ENCODE measurements around the gene FGFRL1.

The FGFRL1 gene, protein sequence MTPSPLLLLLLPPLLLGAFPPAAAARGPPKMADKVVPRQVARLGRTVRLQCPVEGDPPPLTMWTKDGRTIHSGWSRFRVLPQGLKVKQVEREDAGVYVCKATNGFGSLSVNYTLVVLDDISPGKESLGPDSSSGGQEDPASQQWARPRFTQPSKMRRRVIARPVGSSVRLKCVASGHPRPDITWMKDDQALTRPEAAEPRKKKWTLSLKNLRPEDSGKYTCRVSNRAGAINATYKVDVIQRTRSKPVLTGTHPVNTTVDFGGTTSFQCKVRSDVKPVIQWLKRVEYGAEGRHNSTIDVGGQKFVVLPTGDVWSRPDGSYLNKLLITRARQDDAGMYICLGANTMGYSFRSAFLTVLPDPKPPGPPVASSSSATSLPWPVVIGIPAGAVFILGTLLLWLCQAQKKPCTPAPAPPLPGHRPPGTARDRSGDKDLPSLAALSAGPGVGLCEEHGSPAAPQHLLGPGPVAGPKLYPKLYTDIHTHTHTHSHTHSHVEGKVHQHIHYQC

GRCh38 chr4:1011022-1011665 is at the start of gene FGFRL1:
Gene FGFRL1, plus strand, starts transcription at chr4:1011626. Its CDS starts 860 bp downstream, at chr4:1012486.
- DNase-seq (ENCODE audit: low read depth, low spot score): peak; percentile 34

DNA sequence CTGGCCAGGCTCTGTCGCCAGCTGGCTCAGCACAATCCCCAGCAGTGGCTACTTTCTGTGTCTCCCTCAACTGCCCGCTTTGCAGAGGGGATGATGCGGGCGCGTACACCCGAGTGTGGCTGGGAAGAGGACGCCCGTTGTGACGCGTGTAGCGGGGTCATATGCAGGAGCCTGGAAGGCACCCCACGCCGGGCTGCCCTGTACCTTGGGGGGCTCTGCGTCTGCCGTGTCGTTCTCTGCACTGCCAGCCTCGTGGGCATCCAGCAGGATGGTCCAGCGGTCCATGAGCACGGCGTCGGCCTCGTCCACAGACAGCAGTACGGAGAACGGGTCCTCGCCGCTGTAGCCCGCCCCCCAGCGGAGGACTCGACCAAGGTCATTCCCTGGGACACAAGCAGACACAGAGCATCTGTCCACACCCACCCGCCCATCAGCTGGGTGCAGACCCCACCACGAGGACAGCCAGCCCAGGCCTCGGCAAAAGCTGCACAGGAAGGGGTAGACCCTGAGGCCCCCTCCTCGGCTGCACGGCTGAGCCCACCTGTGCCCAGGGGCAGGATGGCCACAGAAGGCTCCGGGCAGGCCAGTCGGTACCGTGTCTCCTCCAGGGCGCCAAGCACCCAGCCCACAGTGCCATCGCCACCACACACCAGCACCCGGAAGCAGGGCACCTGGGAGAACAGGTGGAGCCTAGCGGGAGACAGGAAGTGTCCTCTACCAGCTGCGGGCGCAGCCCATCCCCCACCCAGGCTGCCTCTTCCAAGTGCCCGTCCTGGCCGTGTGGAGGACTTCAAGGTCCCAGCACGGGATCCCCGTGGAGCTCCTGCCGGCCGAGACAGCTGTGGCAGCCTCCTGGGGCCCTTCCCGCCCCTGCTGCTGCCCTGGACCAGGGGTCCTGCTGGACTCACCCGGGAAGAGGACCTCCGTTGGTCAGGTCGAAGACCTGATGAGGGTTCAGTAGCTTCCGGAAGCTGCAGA is 48.9 kb upstream of the FGFRL1 start:
- DNase-seq (ENCODE audit: low read depth, low spot score): no peak
- H3K27ac ChIP-seq: no peak overlapping the region

More at GRCh38 chr4:1011022-1011665, at the start of gene FGFRL1:
- H3K27ac ChIP-seq: peak within 1 kb of the TSS; percentile 95

DNA sequence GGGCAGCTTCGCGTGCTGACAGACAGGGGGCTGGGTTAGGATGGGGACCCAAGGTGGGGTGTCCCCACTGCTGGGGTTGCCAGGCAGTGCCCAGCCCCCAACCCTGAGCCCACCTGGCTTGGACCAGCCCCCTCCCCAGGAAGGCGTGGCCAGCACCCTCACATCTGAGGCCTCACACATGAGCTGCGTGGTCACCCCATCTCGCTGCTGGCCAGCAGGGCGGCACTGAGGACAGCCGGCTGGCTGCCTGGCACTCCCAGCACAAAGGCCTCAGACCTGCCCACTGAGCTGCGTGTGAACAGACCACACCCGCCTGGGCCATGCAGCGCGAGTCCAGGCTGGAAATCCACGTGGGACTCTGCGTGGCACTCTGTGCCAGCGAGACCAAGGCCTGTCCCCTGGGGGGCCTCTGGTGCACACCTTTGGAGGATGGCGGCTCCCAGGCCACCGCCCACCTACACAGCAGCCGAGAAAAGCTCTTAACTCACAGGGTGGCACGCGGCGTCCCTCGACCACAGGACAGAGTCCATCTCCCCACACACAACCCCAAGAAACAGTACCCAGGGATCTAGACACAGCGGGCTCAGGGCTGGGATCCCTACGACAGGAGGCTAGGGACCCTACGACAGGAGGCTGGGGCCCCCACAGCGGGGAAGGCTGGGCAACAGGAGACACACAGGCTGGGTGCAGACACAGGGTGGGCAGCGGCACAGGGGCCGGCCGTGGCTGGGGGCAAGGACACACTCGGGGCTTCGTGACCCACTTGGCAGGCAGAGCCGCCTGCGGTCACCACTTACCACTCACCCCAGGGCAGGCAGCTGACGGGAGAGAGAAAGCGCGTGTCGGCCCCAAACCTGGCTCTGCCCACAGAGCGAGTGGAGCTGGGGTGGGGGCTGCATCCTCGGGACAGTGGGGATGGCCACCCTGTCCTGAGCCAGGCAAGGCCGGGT is 47.9 kb upstream of the FGFRL1 start:
- no peak for DNase-seq (ENCODE audit: low read depth, low spot score)
- no peak overlapping the region for H3K27ac ChIP-seq

DNA sequence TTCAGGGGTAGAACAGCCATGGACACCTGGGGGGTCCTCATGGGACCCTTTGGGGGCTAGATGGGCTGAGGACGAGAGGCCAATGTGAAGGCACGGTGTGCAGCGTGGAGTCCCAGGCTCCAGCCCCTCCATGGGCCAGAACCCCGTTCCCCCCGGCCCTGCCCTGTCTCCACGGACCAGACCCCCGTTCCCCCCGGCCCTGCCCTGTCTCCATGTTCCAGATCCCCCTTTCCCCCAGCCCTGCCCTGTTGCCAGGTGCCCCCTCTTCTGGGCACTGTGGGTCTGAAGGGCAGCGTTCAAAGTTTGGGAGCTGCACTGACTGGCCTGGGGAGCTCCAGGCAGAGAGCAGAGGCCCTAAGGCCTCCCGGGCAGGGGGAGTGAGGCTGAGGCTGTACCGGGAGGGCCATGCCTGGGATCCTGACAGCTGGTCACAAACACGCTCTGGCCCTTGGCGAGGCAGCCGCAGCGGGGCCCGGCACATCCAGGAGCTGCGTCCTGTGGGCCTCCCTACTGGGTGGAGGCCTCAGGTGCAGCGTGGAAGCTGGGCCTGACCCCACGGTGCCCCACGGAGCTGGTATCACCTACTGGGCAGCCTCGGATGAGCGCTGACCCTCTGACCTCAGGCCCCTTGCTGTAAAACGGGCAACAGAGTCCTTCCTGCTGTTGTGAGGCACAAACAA is 46.9 kb upstream of the FGFRL1 start:
- DNase-seq (ENCODE audit: low read depth, low spot score): no peak
- H3K27ac ChIP-seq: no peak overlapping the region

GRCh38 chr4:965048-965765 is 46.2 kb upstream of the FGFRL1 start:
- H3K27ac ChIP-seq: no peak overlapping the region
- no peak for DNase-seq (ENCODE audit: low read depth, low spot score)

DNA sequence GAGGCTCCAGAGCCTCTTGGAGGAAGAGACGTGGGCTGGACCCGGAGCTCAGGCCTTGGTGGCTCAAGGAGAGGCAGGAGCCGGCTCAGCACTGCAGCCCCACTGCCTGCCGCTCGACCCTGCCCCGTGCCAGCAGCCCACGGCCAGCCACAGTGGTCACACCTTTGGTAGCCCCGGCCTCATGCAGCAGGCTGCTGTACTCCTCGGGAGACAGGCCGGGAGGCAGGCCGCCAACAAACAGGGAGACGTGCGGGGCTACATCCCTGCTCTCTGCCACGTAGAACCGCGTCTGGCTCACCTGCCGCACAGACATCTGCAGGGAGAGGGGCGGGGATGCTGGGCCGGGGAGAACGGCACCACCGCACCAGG is 45.7 kb upstream of the FGFRL1 start:
- DNase-seq (ENCODE audit: low read depth, low spot score): no peak

DNA sequence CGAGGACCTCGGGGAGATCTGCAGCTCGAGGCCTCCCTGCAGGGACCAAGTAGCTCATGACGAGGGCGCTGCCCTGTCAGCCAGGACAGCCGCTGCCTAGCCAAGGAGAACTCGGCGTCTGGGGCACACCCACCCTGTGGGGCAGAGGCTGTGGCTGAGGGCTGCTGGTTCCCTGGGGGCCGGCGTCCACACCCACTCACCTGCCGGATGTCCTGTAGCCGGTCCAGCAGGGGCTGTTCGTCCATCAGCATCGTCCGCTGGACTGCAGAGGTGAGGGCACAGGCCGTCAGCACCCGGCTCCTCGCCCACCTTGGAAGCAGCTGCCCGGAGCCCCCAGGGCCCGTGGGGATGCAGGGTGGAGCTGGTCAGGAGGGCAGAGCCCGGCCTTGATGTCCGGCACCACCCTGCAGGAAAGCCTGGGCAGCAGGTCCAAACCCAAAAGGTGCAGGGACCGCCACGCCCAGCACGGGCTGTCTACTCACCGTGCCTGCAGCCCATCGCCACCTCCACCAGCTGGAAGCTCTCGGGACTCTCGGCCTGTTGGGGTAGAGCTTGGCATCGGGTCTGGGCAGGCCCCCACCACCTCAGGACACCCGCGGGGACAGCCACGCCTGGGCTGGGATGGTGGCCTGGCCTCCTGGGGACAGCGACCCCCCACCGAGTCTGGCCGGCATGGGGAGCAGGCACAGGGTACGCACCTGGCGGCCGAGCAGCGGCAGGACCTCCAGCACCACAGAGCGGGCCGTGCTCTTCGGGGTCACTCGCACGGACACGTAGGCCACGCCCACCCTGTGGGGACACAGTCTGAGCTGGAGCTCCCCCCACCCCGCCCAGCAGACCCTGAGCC is 44.9 kb upstream of the FGFRL1 start:
- no peak overlapping the region for H3K27ac ChIP-seq
- no peak for DNase-seq (ENCODE audit: low read depth, low spot score)

More for the DNA sequence above, 45.7 kb upstream of the FGFRL1 start:
- H3K27ac ChIP-seq: no peak overlapping the region

GRCh38 chr4:967113-968104 is 44.0 kb upstream of the FGFRL1 start:
- H3K27ac ChIP-seq: no peak overlapping the region
- DNase-seq (ENCODE audit: low read depth, low spot score): no peak

GRCh38 chr4:968221-968620 is 43.2 kb upstream of the FGFRL1 start:
- no peak for DNase-seq (ENCODE audit: low read depth, low spot score)

GRCh38 chr4:968621-969394 is 42.6 kb upstream of the FGFRL1 start:
- no peak for DNase-seq (ENCODE audit: low read depth, low spot score)
- H3K27ac ChIP-seq: no peak overlapping the region

More at GRCh38 chr4:968221-968620, 43.2 kb upstream of the FGFRL1 start:
- H3K27ac ChIP-seq: no peak overlapping the region

- DNase-seq (ENCODE audit: low read depth, low spot score): no peak
- H3K27ac ChIP-seq: no peak overlapping the region
These were observed 41.2 kb upstream of the FGFRL1 start for GRCh38 chr4:970046-970745.

GRCh38 chr4:970854-971520 is 40.4 kb upstream of the FGFRL1 start:
- no peak overlapping the region for H3K27ac ChIP-seq

DNA sequence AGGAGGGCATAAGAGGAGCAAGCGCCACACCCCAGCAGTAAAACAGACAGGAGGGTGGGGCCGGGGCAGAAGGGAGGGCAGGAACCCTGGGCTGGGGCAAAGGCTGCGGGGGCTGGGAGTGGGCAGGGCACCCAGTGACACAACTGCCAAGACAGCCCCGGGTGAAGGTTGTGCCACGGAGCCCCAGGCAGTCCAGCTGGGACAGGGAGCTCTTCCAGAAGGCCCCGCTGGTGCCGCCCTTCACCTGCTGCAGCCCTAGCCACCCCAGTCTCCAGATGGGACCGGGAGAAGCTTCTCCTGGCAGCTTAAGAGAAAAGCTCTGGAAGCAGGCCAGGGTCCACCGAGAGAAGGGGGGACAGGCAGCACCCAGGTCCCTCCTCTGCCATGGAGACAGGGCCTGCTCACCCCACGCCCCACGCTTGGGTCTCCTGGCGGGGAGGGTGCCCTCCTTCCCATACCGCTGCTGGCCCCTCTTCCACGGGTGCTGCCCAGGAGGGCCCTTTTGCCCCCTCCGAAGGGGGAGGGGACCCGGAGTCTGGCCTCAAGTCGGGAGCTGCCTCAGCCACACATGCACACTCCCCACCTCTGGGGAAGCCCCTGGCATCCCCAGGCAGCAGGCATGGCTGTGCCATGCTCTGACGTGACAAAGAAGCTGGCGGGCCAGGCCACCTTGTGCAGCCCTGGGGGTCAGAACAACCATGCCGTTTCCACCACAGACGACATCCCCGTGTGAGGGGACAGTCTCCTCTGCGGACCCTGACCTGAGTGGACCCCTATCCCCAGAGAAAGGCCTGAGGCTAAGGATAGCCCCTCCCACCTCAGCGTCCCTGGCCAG is 39.5 kb upstream of the FGFRL1 start:
- no peak overlapping the region for H3K27ac ChIP-seq

More at GRCh38 chr4:970854-971520, 40.4 kb upstream of the FGFRL1 start:
- DNase-seq (ENCODE audit: low read depth, low spot score): no peak

More for the DNA sequence above, 39.5 kb upstream of the FGFRL1 start:
- DNase-seq (ENCODE audit: low read depth, low spot score): no peak
